Stimulated activated CD4-positive, alpha-beta T cell treated with anti-CD3 and anti-CD28 coated beads, Interleukin-15, amount 100 ng/mL, for 24 hours (primary cell): Measurements from ENCODE around the gene ESPNL.

Source experiments
- DNase-seq: peaks from one replicate; pipeline ENCODE4 v3.0.0-alpha.2; 2020

ESPNL gene

GRCh38 chr2:238080518-238080917 is 19.6 kb upstream of the ESPNL start:
- DNase-seq: no peak

DNA sequence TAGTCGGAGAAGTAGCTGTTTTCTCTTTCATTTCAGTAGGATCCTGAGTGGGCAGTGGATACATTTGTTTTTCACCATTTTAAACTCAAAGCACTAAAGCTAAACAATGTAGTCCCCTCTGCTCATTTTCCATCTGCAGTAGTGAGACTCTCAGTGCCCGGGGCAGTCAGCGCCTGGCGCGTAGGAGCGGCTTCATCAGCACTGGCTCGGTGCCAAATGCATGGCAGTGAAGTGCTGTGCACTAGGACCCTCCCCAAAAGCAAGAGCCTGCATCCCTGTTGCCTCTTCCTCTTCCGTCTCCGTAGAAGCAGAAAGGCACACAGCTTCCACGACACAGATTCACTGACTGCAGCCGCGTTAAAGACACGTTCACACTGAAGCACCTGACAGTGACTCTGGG is 19.0 kb upstream of the ESPNL start:
- DNase-seq: no peak

DNA sequence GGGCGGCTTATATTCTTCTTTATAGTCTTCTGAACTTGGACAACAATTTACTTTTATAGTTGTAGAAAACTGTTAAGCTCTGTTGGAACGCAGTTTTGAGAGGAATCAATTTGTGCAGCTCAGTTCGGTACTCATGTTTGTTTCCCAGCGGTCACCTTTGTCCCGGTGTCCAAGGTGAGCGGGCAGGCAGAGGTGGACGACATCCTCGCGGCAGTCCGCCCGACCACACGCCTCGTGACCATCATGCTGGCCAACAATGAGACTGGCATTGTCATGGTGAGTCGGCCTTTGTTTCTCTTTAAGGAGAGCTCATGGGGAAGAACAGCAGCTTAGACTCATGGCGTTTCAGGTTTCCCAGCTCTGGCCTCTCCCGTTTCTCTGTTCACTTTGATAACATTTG is 18.6 kb upstream of the ESPNL start:
- DNase-seq: no peak

DNA sequence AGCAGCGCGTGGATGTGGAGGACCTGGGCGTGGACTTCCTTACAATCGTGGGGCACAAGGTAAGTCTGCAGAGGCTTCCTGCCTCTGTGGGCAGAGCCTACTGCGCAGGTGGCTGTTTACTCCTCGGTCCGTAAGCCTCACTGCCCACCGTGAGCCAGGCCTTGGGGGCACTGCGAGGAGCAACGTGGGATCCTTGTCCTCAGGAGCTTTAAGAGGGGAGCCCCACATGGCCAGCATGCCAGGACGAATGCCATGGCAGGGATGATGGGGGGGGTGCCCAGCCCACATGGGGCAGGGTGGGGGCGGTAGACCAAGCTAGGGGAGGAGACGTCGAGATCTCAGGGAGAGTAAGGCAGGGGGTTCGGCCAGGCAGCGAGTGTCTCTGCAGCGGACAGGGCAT is 18.0 kb upstream of the ESPNL start:
- no peak for DNase-seq

DNA sequence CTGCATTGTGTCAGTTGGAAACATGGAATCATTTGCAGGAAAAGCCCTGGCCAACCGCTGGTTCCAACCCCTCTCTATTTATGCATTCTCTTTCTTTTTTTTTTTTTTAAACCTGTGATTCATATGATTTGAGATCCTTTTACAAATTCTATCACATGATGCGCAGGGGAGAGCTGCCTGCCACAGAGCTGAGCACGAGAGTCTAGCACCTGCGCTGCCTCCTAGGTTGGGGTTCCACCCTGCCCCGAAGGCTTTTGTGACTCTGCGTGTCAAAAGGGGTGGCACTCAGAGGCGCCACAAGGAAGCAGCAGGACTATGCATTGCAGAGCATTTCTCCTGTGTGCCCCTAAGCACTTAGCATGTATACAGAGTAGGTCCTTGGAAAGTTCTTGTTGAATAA is 17.3 kb upstream of the ESPNL start:
- no peak for DNase-seq

GRCh38 chr2:238083919-238084318 is 16.2 kb upstream of the ESPNL start:
- DNase-seq: no peak

- no peak for DNase-seq
These were observed 15.4 kb upstream of the ESPNL start for GRCh38 chr2:238084761-238085160.

- no peak for DNase-seq
These were observed 14.2 kb upstream of the ESPNL start for GRCh38 chr2:238085899-238086298.

GRCh38 chr2:238087211-238087610 is 12.9 kb upstream of the ESPNL start:
- DNase-seq: no peak

GRCh38 chr2:238090887-238091286 is 9.3 kb upstream of the ESPNL start:
- DNase-seq: no peak

- DNase-seq: no peak
These were observed 8.6 kb upstream of the ESPNL start for GRCh38 chr2:238091436-238092060.

- no peak for DNase-seq
These were observed 7.6 kb upstream of the ESPNL start for GRCh38 chr2:238092486-238093035.

GRCh38 chr2:238093181-238094140 is 6.7 kb upstream of the ESPNL start:
- DNase-seq: no peak

GRCh38 chr2:238094438-238095022 is 5.6 kb upstream of the ESPNL start:
- no peak for DNase-seq

GRCh38 chr2:238095143-238095542 is 5.0 kb upstream of the ESPNL start:
- DNase-seq: no peak

DNA sequence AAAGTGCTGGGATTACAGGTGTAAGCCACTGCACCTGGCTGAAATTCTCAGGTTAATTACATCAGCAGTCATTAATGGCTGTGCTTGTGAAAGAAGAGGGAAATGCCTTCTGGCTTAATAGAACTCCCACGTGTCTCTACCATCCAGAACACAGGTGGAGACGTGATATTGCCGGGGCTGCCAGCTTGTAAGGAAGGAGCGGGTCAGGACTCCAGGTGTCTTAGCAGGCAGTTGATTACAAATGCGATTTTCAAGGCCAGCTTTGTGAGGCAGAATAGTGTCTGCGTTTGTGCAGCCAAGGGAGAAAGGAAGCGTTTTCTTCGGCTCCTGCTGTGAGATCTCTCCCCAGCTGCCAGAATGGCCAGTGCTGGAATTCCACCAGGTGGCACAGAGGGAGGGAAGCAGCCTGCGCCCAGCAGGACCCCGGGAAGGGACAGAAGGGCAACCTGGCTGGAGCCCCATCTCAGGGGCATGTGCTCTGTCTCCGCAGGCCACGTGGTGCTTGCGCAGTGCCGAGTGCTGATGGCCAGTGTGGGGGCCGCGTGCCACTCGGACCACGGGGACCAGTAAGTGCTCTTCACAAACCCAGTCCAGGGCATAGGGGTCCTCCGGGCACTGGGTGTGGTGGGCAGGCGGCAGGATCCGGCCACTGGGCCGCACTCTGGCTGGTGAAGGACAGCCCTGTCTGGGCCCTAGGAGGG is 3.7 kb upstream of the ESPNL start:
- no peak for DNase-seq

GRCh38 chr2:238097201-238097987 is 2.7 kb upstream of the ESPNL start:
- no peak for DNase-seq

- no peak for DNase-seq
These were observed 1.9 kb upstream of the ESPNL start for GRCh38 chr2:238097988-238098871.

- DNase-seq: no peak
These were observed 1.0 kb upstream of the ESPNL start for GRCh38 chr2:238098901-238099713.

GRCh38 chr2:238099714-238100048 is 459 bp upstream of the ESPNL start:
- DNase-seq: no peak
